SW 1271 (cell line): ENCODE measurements around the gene UCK2.

ENCODE experiments used
- DNase-seq, 2 experiments: peaks; one replicate each; lab custom pipeline; 2025; lab: John Stamatoyannopoulos, UW

The UCK2 gene

GRCh38 chr1:165834881-165835280 is 7.5 kb downstream of the UCK2 start:
- no peak for DNase-seq

GRCh38 chr1:165836664-165837482 is 9.5 kb downstream of the UCK2 start:
- no peak for DNase-seq

GRCh38 chr1:165837838-165838364 is 10.5 kb downstream of the UCK2 start:
- DNase-seq = no peak

GRCh38 chr1:165840423-165840822 is 13.0 kb downstream of the UCK2 start:
- DNase-seq = no peak

GRCh38 chr1:165841582-165842017 is 14.2 kb downstream of the UCK2 start:
- no peak for DNase-seq

GRCh38 chr1:165842023-165842670 is 14.7 kb downstream of the UCK2 start:
- DNase-seq = no peak

GRCh38 chr1:165842671-165843129 is 15.3 kb downstream of the UCK2 start:
- DNase-seq = no peak

- DNase-seq = no peak
These were observed 15.9 kb downstream of the UCK2 start for GRCh38 chr1:165843304-165843703.

GRCh38 chr1:165844114-165844798 is 16.8 kb downstream of the UCK2 start:
- DNase-seq = no peak

- DNase-seq = no peak
These were observed 17.5 kb downstream of the UCK2 start for GRCh38 chr1:165844933-165845332.

GRCh38 chr1:165845569-165845968 is 18.2 kb downstream of the UCK2 start:
- DNase-seq = no peak

GRCh38 chr1:165845992-165846748 is 18.8 kb downstream of the UCK2 start:
- DNase-seq = no peak

GRCh38 chr1:165847486-165847885 is 20.1 kb downstream of the UCK2 start:
- DNase-seq = no peak

GRCh38 chr1:165849353-165850133 is 22.1 kb downstream of the UCK2 start:
- no peak for DNase-seq

GRCh38 chr1:165851034-165851658 is 23.7 kb downstream of the UCK2 start:
- DNase-seq = no peak

- no peak for DNase-seq
These were observed 25.5 kb downstream of the UCK2 start for GRCh38 chr1:165852871-165853270.

- no peak for DNase-seq
These were observed 26.2 kb downstream of the UCK2 start for GRCh38 chr1:165853528-165854075.

GRCh38 chr1:165854101-165854845 is 26.9 kb downstream of the UCK2 start:
- DNase-seq = peak in 1 of 2 experiments; percentile 46
